GM12878 (cell line): ENCODE data around the gene LRRC8A. TPM values are rescaled to one million over a fixed set of nuclear protein-coding genes. Genes with fewer than 3 reads are reported as not detected.

Experiments
- ATAC-seq: fragments of 200-7000 bp; cut with Tn5 transposase; 3 replicates; pipeline ENCODE4 v1.9.1; 2020; ENCODE audit warnings: mild to moderate bottlenecking, moderate library complexity
- BruUV-seq: library from RNA; stranded (reverse); fragments of 400-500 nt; replicated peaks from 2 replicates; lab custom pipeline; 2021; lab: Mats Ljungman, UMichigan
- CTCF ChIA-PET: fragments of 300-600 bp; sonication (Branson Sonifier 250); formaldehyde crosslinking; extraction: SDS; loops from one replicate; lab custom pipeline; 2021; ENCODE audit warnings: inconsistent platforms; lab: Yijun Ruan, JAX
- POLR2A ChIA-PET: fragments of 350-600 bp; formaldehyde crosslinking; extraction: SDS; loops from one replicate; lab custom pipeline; 2021; ENCODE audit warnings: inconsistent platforms; lab: Charles Lee
- RAD21 ChIA-PET: fragments of 300-600 bp; sonication (Branson Sonifier 250); formaldehyde crosslinking; loops from one replicate; lab custom pipeline; 2023; ENCODE audit warnings: antibody characterized with exemption; ENCODE audit not compliant: unreplicated experiment; lab: Charles Lee
- SMC1A ChIA-PET: fragments of 300-600 bp; sonication (Branson Sonifier 250); formaldehyde crosslinking; loops from one replicate; lab custom pipeline; 2023; ENCODE audit not compliant: unreplicated experiment, uncharacterized antibody; lab: Charles Lee
- DNase-seq: peaks from one replicate; pipeline ENCODE4 v3.0.0-alpha.2; 2011; ENCODE audit warnings: low read depth, low spot score
- FAIRE-seq: peaks from 3 replicates; lab custom pipeline; 2011; peaks lifted over from hg19 to GRCh38; lab: Jason Lieb, UNC
- H2AFZ ChIP-seq: 2 replicates; pipeline ENCODE4 v1.6.0; 2011; ENCODE audit warnings: low read depth, low read length, control low read depth; ENCODE audit not compliant: control insufficient read depth
- H3K27ac ChIP-seq: 2 replicates; pipeline ENCODE4 v1.5.1; 2011; ENCODE audit warnings: control low read depth; ENCODE audit not compliant: control insufficient read depth, insufficient read depth
- H3K27me3 ChIP-seq, 2 experiments: replicated peaks in 1 of 2; 2 replicates each; pipeline versions ENCODE4 v1.6.0 to v1.6.1; 2011; ENCODE audit warnings: low read length in 1 of 2; ENCODE audit not compliant: control insufficient read depth in 2 of 2, insufficient read depth in 2 of 2
- H3K36me3 ChIP-seq, 2 experiments: 2 replicates each; pipeline ENCODE4 v1.5.1; 2011; ENCODE audit warnings: low read length in 1 of 2; ENCODE audit not compliant: control insufficient read depth in 2 of 2, insufficient read depth in 2 of 2
- H3K4me1 ChIP-seq: 2 replicates; pipeline ENCODE4 v1.6.1; 2011; ENCODE audit warnings: mild to moderate bottlenecking, low read length, moderate library complexity, mixed read lengths; ENCODE audit not compliant: control insufficient read depth, insufficient read depth
- H3K4me2 ChIP-seq: 2 replicates; pipeline ENCODE4 v1.6.0; 2011; ENCODE audit warnings: control low read depth; ENCODE audit not compliant: control insufficient read depth, insufficient read depth
- H3K4me3 ChIP-seq: fragments of 200-600 bp; sonication (generic); 2 replicates; pipeline ENCODE4 v1.5.1; 2016
- H3K79me2 ChIP-seq: 2 replicates; pipeline ENCODE4 v1.6.0; 2011; ENCODE audit warnings: low read length; ENCODE audit not compliant: control insufficient read depth, insufficient read depth
- H3K9ac ChIP-seq: 2 replicates; pipeline ENCODE4 v1.8.0; 2011; ENCODE audit warnings: low read length, control low read depth, mixed read lengths; ENCODE audit not compliant: control insufficient read depth, insufficient read depth
- H3K9me3 ChIP-seq: replicated peaks from 3 replicates; pipeline ENCODE4 v1.5.1; 2011; ENCODE audit warnings: mild to moderate bottlenecking, low read length; ENCODE audit not compliant: control insufficient read depth, insufficient read depth
- H4K20me1 ChIP-seq: 2 replicates; pipeline ENCODE4 v1.6.0; 2011; ENCODE audit not compliant: control insufficient read depth, insufficient read depth
- E4F1 ChIP-seq: fragments of 450-650 bp; IDR thresholded peaks from 2 replicates; pipeline ENCODE4 v1.6.1; 2018; ENCODE audit warnings: borderline replicate concordance, mild to moderate bottlenecking; ENCODE audit not compliant: partially characterized antibody
- HDGF ChIP-seq: fragments of 450-650 bp; IDR thresholded peaks from 2 replicates; pipeline ENCODE4 v1.6.1; 2016; ENCODE audit warnings: antibody characterized with exemption
- MYB ChIP-seq: fragments of 150-350 bp; IDR thresholded peaks from 2 replicates; pipeline ENCODE4 v1.6.1; 2014; ENCODE audit warnings: mild to moderate bottlenecking, low read depth, low read length, borderline replicate concordance
- PML ChIP-seq: IDR thresholded peaks from 2 replicates; pipeline ENCODE4 v1.6.1; 2012; ENCODE audit warnings: low read length, inconsistent platforms
- RCOR1 ChIP-seq: conservative IDR thresholded peaks from 2 replicates; pipeline ENCODE4 v1.6.1; 2012; ENCODE audit warnings: low read depth, low read length, improper control_type of control experiment
- ZBED1 ChIP-seq: IDR thresholded peaks from 2 replicates; pipeline ENCODE4 v1.6.1; 2016; ENCODE audit warnings: borderline replicate concordance
- ZNF207 ChIP-seq: fragments of 450-650 bp; IDR thresholded peaks from 2 replicates; pipeline ENCODE4 v1.6.1; 2014; ENCODE audit warnings: antibody characterized with exemption, mild to moderate bottlenecking, borderline replicate concordance
- WGBS: methylation state at CpG from one replicate; pipeline ENCODE4 v1.1.6; 2016; ENCODE audit warnings: low lambda C conversion rate; ENCODE audit not compliant: insufficient replicate concordance, insufficient coverage; ENCODE audit errors: missing lambda C conversion rate; 5-methylcytosine and 5-hydroxymethylcytosine counted together
- in situ Hi-C: fragments of 300-500 bp; cut with MboI; formaldehyde crosslinking; loops from 9 replicates; pipeline ENCODE4 v1.14.3; 2018; ENCODE audit warnings: mixed read lengths
- intact Hi-C: fragments of 100-400 bp; cut with micrococcal nuclease; formaldehyde crosslinking; loops from one replicate; pipeline ENCODE4 v1.14.2; 2022; ENCODE audit not compliant: unreplicated experiment
- polyA plus RNA-seq, 11 experiments: library from polyadenylated mRNA; depleted of rRNA in 4 of 11; unstranded in 6 of 11; stranded (reverse) in 5 of 11; fragments of >200 nt; fragmentation: Nextera tagmentation in 4 of 11; fragmentation: Illumina TruSeq in 1 of 11; extraction: Ambion mirVana in 4 of 11; extraction: Trizol in 1 of 11; gene quantifications; 1 replicate in 1 of 11; 2 replicates in 10 of 11; pipeline versions ENCODE4 v1.2.1 to v1.2.3, GENCODE V29; 2011 to 2016; ENCODE audit warnings: inconsistent platforms in 2 of 11, missing spikeins in 2 of 11, low read depth in 1 of 11
- total RNA-seq, 4 experiments: library from RNA; depleted of rRNA in 3 of 4; stranded (reverse); fragments of >200 nt in 3 of 4; fragmentation: Illumina TruSeq in 1 of 4; extraction: Trizol in 1 of 4; gene quantifications; 2 replicates each; pipeline versions ENCODE4 v1.2.1 to v1.2.3, GENCODE V29; 2013 to 2021

Gene LRRC8A
- total and polyA plus RNA-seq, 10 of the 15 experiments (the other 5 are each of a cell fraction or from before 2014, with no cell fraction given) = 1.6 to 15.9 (median 9.7) TPM

- intact Hi-C loops = no loop called here
- FAIRE-seq (no peak), DNase-seq (no peak), ATAC-seq (no peak)
- 91% methylated on average over 13 of the region's 13 CpGs for WGBS
- Histone ChIP-seq H3K27me3 (no peaks in the 10 kb centered on the region), H3K36me3 (peaks cover 6 to 7% of the 10 kb centered on the region in 2 experiments; a peak in 3 of 4 replicates), H3K9me3 (no peaks in the 10 kb centered on the region), H3K9ac (no peak overlapping the region), H3K4me1 (no peaks in the 10 kb centered on the region), H4K20me1 (no peaks in the 10 kb centered on the region), H2AFZ (no peak overlapping the region), H3K4me2 (no peak overlapping the region), H3K79me2 (peaks cover 28% of the 10 kb centered on the region), H3K4me3 (no peak overlapping the region), H3K27ac (no peak overlapping the region)
- ChIA-PET POLR2A (no interaction called here), RAD21 (no interaction called here), SMC1A (no interaction called here), CTCF (no interaction called here)
- TF ChIP-seq ZNF207 (no peak), HDGF (no peak), E4F1 (no peak), PML (no peak), RCOR1 (no peak), MYB (no peak), ZBED1 (no peak)
- in situ Hi-C loops = no loop called here
- BruUV-seq = no TSS peak
Measured at GRCh38 chr9:128886211-128886891, 4.4 kb downstream of the LRRC8A start.
